T-helper 1 cell treated with Interleukin-12 subunit alpha and Interleukin-12 subunit beta and Interleukin-4 antibody, amounts not matched to agents 30 ng/mL and 1 ng/mL, for 36 hours (primary cell): Measurements from ENCODE around the gene CTNNBIP1. TPM values are rescaled to one million over a fixed set of nuclear protein-coding genes. Genes with fewer than 3 reads are reported as not detected.

ENCODE experiments used
- intact Hi-C: fragments of 100-400 bp; cut with micrococcal nuclease; formaldehyde crosslinking; loops from one replicate; pipeline ENCODE4 v1.15.1; 2024
- total RNA-seq: library from RNA; stranded (reverse); gene quantifications from 2 replicates; pipeline ENCODE4 v1.2.3, GENCODE V29; 2022

Gene CTNNBIP1
- total RNA-seq, 1 donor from 2014 or later: 7.4 TPM

DNA sequence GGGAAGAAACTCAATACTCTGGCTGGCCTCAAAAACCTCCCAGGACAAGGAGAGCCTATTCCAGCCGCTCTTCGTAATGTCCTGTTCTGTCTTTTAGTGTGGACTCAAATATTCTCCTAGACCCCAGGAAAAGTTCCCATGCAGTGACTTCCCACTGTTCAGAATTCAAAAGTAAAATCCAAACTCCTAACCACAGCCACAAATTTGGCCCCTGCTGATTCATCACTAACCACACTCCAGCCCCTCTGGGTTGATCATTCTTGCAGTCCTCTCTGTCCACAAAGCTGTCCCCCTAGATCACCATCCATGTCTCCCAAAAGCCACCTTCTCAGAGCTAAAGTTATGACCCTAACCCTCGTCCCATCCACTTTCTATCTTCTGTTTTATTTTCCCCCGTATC, 5.1 kb downstream of the CTNNBIP1 start:
- intact Hi-C loops: no loop called here

- intact Hi-C loops: no loop called here
These were observed 5.5 kb downstream of the CTNNBIP1 start for GRCh38 chr1:9904596-9904995.

DNA sequence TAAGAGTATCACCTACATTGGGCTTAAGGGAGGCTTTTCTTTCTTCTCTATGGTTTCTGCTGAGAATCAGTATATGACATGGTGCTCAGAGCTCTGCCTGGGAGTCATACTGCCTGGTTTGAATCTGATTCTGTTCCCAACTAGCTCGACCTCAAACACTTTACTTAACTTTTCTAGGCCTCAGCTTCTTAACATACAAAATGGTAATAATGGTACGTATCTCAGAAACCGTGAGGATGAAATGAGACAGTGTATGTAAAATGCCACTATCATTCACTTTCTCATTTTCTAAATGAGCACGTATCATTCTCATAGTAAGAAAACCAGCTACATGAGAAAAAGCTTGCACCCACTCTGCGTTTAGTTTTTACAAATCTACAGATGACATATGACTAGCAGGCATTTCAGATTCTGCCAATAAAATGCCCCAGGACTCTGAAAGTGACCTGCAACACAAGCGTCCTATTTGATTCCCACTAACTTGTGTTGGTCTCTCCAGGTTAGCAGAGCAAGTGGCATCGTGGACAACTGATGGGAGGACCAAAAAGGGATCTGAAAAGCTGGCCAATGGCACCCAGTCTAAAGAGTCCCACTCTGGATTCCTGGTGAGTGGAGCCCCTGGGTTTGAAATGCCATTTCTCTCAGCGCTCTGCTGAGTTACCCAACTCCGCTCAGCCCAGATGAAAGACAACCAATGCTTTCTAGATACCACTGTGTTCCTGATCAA, 6.1 kb downstream of the CTNNBIP1 start:
- intact Hi-C loops: no loop called here

- intact Hi-C loops: no loop called here
These were observed 8.0 kb downstream of the CTNNBIP1 start for GRCh38 chr1:9902060-9902452.

GRCh38 chr1:9901148-9902059, 8.7 kb downstream of the CTNNBIP1 start:
- intact Hi-C loops: no loop called here

DNA sequence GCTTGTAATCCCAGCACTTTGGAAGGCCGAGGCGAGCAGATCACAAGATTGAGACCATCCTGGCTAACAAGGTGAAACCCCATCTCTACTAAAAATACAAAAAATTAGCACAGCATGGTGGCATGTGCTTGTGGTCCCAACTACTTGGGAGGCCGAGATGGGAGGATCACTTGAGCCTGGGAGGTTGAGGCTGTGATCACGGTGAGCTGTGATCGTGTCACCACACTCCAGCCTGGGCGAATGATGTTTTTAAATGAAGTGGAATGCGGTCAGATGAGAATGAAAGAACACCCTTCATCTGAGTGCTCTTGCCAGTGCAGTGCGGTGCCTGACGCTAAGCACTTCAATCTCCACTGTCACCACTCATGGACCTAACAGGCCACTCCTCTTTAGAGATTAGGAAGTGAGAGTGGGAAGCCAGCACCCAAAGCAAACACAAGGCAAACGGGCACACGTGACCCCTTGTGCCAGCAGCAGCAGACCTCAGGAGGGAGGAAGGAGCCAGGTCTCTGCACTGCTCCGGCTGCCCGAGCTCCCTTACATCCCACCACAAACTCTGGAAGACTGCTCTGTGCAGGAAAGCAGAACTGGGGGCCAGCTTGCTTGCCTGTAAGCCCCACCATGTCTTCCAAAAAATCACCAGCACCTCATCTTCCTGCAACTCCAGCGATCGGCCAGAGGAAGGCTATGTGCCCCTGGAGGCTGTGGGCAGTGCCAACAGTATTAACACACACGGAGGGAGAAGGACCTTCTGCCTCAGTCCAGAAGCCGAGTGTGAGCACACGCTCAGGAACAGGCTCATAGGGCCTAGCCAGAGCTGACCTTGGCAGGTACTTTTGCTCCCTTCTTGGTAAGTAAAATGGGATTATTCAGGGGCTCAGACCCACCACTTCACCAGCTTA, 9.7 kb downstream of the CTNNBIP1 start:
- intact Hi-C loops: no loop called here

DNA sequence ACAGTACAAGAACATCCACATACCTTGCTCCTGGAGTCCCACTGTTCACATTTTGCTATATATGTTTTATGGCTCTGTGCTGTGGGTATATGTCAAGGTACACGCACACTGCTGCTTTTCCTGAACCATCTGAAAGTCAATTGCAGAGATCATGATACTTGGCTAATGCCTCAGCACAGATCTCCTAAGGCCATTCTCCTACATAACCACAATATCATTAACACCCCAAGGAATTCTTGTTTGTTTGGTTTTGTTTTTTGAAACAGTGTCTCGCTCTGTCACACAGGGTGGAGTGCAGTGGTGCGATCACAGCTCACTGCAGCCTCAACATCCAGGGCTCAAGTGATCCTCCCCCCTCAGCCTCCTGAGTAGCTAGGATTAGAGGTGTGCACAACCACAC, 16.0 kb downstream of the CTNNBIP1 start:
- intact Hi-C loops: no loop called here

DNA sequence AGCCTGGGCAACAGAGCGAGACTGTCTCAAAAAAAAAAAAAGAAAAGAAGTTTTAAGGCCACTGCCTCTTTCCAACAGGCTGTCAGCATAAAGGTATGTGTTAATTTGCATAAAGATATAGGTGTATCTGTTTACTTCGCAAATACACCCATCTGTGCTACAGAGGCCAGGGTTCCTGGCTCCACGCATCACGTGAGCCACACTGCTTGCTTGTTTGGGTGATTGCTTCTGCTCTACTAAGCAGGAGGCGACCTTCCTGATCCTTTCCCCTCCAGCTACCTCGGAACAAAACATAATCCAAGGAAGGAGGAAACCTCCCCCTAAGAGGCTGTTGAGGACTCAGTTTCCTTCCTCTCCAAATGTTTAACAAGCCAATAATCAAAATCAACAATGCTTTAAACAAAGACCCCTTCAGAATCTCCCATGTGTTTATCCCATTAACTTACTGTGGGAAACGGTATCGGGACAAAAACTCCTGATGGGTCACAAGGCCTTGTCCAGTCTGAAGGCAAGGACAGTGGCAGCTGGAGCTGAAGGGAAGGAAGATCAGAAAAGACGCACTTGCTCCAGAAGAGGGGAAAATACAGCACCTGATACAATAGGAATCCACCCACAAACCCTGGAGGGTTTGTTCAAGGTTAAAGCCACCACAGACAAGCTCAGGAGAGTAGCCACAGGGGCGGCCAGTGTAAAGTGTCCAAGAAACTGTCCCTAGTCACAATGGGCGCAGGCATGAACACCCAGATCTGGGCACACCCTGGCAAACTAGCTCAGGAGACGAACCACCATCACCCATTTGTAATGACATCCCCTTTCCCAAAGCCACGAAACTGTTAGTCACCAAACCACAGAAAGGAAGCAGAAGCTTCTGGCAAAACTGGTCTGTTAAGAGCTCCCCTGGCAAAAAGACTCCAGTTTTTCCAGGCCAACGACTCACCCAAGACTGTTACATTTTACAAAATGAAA, 17.2 kb downstream of the CTNNBIP1 start:
- intact Hi-C loops: no loop called here

GRCh38 chr1:9891207-9891606, 18.9 kb downstream of the CTNNBIP1 start:
- intact Hi-C loops: no loop called here

GRCh38 chr1:9890224-9890731, 19.8 kb downstream of the CTNNBIP1 start:
- intact Hi-C loops: no loop called here

GRCh38 chr1:9889411-9889810, 20.7 kb downstream of the CTNNBIP1 start:
- intact Hi-C loops: no loop called here

- intact Hi-C loops: no loop called here
These were observed 21.2 kb downstream of the CTNNBIP1 start for GRCh38 chr1:9888886-9889285.

- intact Hi-C loops: no loop called here
These were observed 23.0 kb downstream of the CTNNBIP1 start for GRCh38 chr1:9887070-9887469.

DNA sequence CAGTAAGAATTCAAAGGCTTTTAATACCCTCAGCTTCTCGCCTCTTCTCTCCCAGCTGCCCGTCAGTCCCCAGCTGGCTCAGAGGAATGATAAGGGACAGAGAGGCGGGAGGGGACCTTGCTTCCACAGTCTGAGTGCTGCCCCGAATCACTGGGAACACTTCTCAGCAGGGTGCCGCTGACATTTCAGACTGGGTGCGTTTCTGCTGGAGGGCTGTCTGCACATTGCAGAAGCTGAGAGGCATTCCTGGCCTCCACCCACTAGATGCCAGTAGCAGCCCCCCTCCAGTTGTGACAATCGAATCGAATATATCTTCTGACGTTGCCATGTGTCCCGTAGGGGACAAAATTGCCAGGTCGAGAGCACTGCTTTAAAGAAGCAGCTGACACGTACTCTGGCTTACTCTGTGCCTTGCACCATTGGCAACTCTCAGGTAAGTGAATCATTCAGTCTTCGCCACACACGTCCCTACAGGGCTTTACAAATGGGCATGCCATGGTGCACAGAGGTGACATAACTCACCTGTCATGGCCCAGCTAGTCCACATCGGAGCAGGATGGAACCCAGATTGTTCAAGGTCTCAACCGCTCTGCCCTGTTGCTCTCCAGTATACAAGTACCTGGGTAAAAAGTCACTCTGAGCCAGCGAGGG, 23.9 kb downstream of the CTNNBIP1 start:
- intact Hi-C loops: no loop called here

DNA sequence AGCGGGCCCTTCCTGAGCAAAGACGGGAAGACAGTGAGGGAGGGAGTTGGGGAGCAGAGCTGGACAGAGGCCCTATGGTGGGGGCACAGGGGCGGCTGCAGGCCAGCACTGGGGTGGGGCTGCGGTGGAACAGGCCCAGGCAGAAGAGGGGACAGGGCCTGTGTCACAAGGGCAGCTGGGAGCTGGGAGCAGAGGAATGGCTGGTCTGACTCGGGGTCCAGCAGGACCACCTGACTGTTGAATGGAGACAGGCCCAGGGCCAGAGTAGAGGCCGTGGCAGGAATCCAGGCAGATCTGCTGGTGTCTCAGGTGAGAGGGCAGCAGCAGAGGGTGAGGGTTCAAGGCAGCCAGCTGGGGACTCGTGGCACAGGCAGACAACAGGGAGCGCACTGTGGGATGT, 25.3 kb downstream of the CTNNBIP1 start:
- intact Hi-C loops: no loop called here

DNA sequence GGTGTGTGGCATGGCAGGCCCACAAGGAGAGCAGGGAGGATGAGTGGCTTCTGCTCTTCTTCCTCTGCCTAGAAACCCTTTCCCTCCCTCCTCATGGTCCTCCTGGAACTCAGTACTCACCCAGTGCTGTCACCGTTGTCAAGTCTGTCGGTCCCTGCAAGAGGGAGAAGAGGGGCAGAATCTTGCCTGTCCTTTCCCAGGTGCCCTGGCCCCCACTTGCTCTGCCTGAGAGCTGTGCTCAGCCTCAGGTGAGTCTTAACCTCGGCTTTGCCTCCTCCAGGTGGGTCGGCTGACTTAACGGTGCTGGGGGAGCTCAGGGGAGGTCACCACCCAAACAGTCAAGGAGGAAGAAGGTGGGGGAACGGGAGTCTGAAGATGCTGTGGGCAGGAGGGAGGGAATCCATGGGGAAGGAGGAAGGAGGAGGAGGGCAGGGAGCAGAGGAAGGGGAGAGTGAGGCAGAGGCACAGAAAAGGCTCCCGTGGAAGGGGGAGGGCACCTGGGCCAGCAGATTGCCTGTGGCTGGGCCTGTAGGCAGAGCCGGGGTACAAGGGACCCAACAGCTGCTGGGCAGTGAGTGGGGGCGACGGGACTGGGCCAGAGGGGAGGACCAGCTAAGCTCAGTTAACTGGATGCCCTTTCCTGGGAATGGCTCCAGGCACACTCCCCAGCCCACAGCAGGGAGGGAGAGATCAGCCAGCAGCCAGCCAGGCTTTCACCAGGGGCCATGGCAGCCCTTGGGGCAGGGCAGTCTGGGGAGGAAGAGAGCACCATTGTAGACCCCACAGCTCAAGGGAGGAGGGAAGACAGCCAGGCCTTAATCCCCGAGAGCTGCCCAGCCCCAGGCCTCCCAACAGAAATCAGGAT, 26.3 kb downstream of the CTNNBIP1 start:
- intact Hi-C loops: no loop called here

GRCh38 chr1:9882945-9883303, 27.1 kb downstream of the CTNNBIP1 start:
- intact Hi-C loops: no loop called here

DNA sequence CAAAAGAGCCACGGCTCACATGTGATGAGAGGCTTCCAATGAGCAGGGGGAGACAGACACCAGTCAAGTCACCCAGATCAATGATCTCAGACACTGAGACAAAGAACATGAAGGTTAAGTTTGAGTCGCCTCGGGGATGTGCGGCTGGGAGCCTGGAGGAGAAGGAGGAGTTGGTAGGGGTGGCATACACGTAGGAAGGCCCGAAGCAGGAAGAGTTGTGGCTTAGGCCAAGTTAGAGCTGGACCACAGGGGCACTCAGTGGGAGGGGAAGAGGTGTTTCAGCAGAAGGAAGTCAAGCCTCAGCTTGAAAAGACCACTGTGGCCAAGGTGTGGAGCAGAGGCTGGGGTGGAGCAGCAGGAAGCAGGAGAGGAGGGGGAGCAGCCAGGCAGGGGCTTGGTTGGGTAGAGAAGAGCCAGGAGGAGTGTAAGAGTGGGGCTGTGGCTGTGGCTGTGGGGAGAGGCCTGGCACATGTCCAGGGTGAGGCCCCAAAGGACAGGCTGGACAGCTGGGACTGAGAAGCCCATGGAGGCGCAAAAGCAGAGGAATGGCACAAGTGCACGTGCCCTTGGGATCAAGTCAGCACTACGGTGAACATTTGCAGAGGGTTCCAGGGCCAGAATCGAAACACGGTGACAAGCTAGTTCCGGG, 27.6 kb downstream of the CTNNBIP1 start:
- intact Hi-C loops: no loop called here
